Posterior vena cava (tissue), 2 donors: ENCODE data around the gene FDX1. TPM values are rescaled to one million over a fixed set of nuclear protein-coding genes. Genes with fewer than 3 reads are reported as not detected.

Source experiments
- DNase-seq: peaks from one replicate; pipeline ENCODE4 v3.0.0-alpha.2; 2020; ENCODE audit warnings: low spot score
- intact Hi-C, 2 donors: fragments of 100-400 bp; cut with DNase I; formaldehyde crosslinking; loops; one replicate each; pipeline versions ENCODE4 v1.14.1 to v1.14.2; 2022 to 2023
- total RNA-seq, 2 donors: library from RNA; stranded (reverse); fragmentation: NEBNext Ultra II Directional; extraction: Animal tissue kit (Norgen Biotek cat#: 25700); gene quantifications; one replicate each; pipeline ENCODE4 v1.2.1, GENCODE V29; 2021
- donor health status: DM: yes; HTN: yes; CAD: no.
- donor health status: DM: yes; HTN: yes; CAD: no.

FDX1 gene
- total RNA-seq, 2 donors from 2014 or later, result 9.7 to 12.4 TPM

DNA sequence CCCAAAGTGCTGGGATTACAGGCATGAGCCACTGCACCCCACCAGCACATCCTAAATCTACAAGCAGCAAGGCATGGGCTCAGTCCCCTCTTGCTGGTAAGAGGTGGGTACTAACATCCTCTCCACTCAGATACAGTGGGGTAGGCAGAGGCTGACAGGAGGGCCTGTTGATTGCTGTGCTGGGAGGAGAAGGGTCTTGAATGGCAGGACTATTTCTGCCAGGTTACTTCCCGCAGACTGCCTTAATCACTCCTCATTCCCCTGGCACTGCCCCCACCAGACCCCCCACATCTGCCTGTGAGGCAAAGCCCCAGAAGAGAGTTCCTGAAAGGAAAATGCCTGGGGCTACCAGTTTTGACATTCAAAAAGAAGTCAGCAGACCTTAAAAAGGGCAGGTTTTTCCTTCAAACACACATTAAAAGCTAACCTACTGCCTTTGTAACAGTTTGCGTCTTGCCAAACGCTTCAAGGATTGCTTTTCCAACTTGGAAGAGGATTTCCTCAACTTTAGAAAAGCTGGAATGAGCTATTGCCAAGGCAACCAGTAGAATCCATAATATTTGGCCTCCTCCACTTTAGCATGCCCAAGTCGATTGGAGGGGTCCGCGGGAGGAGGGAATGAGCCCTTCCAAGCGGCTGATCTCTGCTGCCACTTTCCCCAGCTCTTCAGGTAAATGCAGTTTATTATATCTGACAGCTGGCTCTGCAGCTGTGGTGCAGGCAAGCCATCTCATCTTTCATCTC lies 62.0 kb downstream of the FDX1 start:
- DNase-seq, result no peak
- intact Hi-C loops, result no loop called here

DNA sequence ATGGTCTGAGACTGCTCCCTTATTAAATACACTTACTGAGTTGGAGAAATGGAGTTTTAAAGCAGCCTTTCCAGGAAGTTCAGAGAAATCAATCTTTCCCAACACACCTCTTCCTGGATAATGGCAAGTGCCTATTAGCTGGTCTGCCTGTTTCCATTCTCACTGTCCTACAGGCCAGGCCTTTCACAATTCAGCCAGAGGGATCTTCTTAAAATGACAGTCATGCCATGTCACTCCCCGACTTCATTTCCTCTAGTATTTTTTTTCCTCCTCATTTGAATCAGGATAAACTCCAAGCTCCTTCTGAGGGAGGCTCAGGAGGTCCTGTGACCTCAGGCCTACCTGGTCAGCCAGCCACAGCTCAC lies 62.6 kb downstream of the FDX1 start:
- intact Hi-C loops, result no loop called here
- DNase-seq, result no peak

GRCh38 chr11:110493346-110493745 lies 63.6 kb downstream of the FDX1 start:
- DNase-seq, result no peak
- intact Hi-C loops, result no loop called here

DNA sequence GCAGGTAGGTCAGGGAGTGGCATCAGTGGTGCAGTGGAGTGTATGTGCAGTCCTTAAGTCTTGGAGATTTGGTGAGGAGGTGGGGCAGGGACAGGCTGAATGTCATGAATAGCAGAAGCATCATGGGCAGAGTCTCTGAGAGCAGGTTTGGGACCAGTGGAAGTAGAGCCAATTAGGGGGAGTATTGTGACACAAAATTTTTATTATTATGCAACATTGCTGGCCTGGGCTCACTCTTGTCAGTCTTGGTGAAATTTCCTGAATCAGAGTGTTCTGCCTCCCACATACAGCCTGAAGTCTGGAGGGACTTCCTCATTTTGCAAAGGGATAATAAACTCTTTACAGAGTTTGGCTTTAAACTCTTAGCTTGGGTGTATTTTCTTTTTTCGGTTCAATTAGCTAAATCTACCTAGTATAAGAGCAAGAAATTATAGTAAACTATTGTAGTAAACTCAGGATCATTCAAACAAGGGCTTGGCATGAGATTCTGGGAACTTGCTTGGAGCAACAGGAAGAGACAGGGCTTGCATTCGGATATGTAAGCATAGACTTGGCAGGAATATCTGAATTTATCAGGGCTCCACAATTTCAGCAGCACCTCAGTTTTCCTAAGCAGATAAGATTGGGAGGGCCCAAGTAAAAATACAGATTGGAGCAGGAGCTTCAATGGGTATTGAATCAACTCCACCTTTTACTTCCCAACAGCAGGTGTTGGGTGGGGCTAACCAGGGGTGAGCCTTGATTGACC lies 67.7 kb downstream of the FDX1 start:
- intact Hi-C loops, result no loop called here
- no peak for DNase-seq

DNA sequence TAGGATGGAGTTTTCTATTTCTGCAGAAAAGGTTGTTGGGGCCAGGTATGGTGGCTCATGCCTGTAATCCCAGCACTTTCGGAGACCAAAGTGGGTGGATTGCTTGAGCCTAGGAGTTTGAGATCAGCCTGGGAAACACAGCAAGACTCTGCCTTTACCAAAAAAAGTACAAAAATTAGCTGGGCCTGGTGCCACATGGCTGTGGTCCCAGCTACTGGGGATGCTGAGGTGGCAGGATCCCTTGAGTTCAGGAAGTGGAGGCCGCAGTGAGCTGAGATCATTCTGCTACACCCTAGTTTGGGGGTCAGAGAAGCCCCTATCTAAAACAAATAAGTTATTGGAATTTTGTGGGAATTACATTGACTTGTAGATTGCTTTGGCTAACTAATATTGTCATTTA lies 71.7 kb downstream of the FDX1 start:
- no peak for DNase-seq
- intact Hi-C loops, result no loop called here

- no peak for DNase-seq
- intact Hi-C loops, result no loop called here
These were observed 76.0 kb downstream of the FDX1 start for GRCh38 chr11:110505528-110506284.

- no peak for DNase-seq
- intact Hi-C loops, result no loop called here
These were observed 77.6 kb downstream of the FDX1 start for GRCh38 chr11:110507328-110507727.

DNA sequence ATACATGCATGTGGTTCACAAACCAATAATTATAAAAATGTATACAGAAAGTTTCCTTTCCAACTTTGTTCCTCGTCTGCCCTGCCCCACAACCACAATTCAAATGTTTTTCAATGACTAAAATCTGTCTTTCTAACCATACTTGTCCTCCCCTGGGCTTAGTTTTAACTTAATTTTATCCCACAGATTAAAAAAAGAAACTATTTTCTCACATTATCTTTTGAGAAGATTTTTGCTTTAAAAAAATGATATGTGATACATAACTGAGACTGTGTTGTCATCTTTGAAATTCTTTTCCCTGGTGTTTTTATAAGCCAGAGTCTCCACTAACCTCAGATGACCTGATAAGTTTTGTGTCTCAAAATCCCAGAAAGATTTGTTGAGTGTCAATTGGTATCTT lies 79.0 kb downstream of the FDX1 start:
- intact Hi-C loops, result no loop called here

DNA sequence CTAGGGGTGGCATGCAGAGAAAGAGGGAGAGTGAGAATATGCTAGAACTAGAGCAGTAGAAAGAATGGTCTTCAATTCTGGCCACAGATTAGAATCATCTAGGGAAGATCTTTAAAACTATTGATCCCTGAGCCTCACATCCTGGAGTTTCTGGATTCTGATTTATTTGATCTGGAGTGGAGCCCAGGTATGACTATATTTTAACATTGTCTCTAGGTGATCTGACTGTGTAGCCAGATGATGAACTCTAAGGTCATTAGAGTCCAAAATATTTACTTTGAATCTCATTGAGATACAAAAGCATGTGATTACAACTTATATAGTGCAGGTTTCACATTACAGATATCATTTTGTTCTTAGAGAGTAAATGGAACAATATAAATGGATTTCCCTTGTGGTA lies 79.7 kb downstream of the FDX1 start:
- DNase-seq, result no peak
- intact Hi-C loops, result no loop called here

More for the DNA sequence above, 79.0 kb downstream of the FDX1 start:
- no peak for DNase-seq

DNA sequence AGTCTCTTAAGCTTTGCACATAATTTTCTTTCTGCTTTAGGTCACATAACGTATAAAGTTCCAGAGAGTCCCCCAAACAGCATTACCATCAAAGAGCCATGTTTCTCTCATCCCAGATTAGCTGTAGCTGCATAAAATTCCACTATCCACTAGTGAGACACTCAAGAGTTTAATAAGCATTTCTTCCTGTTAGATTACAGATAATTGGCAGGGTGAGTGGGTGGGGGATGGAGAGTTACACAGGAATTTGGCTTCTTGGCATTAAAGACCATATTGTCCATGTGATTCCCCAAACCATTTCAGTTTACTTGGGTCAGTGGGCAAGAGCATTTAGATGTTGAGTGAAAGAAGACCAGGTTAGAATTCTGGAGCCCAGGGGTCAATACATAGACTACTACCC lies 82.3 kb downstream of the FDX1 start:
- DNase-seq, result no peak
- intact Hi-C loops, result loop anchor here in 1 of 2 donors (5.0 kb wide), 1 partner anchor 1075 kb away; no protein-coding TSS in a partner anchor

GRCh38 chr11:110513259-110513801 lies 83.6 kb downstream of the FDX1 start:
- intact Hi-C loops, result loop anchor here in 1 of 2 donors (5.0 kb wide), 1 partner anchor 1074 kb away; no protein-coding TSS in a partner anchor
- no peak for DNase-seq

- intact Hi-C loops, result loop anchor here in 1 of 2 donors (5.0 kb wide), 1 partner anchor 1073 kb away; no protein-coding TSS in a partner anchor
These were observed 84.2 kb downstream of the FDX1 start for GRCh38 chr11:110513846-110514437.

More at GRCh38 chr11:110513846-110514437, 84.2 kb downstream of the FDX1 start:
- DNase-seq, result no peak

Other genes with a start within 250 kb of the FDX1 start
- 100 to 1,000 TPM; 111 to 131 TPM for gene RDX, start 133.3 kb upstream of the FDX1 start, total RNA-seq